Measurements from ENCODE around the gene UNC13B.

Gene UNC13B

DNA sequence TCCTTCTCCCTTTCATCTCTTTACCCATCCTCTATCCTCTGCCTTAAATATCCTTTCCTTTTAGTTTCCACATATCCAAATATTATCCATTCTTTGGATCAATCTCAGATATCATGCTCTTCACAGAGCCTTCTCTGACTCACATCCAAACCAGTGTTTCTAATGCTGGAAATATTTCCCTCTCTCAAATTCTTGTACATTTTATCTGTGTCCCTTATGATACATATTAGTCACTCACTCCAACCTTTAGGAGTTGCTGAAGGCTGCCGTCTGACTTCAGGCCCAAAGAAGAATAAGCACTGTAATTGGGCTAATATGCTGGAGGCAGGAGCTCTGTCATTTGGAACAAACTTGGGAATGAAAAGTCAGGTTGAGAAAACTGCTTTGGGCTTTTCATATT lies 171.7 kb downstream of the UNC13B start:
- DNase-seq (ENCODE audit: low read depth in 2 of 2): no peak

DNA sequence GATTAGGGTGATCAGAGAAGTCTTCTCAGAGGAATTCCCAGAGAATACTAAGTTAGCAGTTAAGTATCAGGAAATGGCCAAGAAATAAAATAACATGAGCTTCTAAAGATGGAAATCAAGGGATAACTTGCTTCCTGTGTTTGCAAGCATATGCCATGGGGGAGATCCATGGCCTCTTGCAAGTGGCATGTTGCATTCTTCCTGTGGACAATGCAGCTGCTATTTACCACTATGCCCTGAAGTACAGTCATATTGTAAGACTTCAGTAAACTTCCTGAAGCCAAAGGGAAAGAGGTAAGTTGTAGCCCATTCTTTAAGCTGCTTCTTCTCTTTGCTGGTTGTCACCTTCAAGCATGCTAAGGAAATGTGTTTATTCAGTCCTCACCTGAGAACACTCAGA lies 173.4 kb downstream of the UNC13B start:
- no peak for DNase-seq (ENCODE audit: low read depth in 2 of 2)

GRCh38 chr9:35338086-35338485 lies 176.3 kb downstream of the UNC13B start:
- no peak for DNase-seq (ENCODE audit: low read depth in 2 of 2)

DNA sequence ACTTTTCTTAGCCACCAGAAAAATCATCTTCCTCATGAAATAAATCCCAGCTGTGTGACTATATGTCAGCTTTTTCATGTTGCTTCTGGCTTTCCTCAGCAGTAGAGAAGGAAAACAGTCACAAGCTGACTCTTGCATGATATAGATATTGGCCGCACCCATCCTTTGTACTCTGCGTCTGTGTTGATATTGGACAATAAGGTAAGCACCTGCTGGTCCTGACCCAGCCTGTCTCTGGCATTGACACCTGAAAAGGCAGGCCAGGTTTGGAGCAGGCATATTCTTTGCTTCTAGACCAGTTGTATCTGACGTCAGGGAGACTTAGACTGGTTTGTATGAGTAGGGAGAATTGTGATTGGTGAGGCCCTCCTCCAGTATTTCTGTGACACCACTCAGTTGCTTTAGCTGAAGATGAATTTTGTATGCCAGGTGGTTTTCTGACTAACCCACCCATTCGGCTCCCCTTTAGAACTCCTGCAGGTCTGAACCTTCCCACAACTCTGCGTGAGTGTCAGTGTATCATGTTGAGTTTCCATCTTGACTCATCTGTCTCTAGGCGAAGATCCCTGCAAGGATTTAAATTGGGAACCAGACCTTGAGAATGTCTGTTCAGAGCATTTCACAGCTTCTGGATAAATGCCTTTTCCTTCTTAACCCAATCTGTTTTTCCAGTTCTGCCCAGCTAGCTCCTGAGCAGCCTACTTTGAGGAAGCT lies 176.9 kb downstream of the UNC13B start:
- DNase-seq (ENCODE audit: low read depth in 2 of 2): no peak

GRCh38 chr9:35340046-35340445 lies 178.2 kb downstream of the UNC13B start:
- no peak for DNase-seq (ENCODE audit: low read depth in 2 of 2)

- DNase-seq (ENCODE audit: low read depth in 2 of 2): no peak
These were observed 179.2 kb downstream of the UNC13B start for GRCh38 chr9:35341021-35341420.

DNA sequence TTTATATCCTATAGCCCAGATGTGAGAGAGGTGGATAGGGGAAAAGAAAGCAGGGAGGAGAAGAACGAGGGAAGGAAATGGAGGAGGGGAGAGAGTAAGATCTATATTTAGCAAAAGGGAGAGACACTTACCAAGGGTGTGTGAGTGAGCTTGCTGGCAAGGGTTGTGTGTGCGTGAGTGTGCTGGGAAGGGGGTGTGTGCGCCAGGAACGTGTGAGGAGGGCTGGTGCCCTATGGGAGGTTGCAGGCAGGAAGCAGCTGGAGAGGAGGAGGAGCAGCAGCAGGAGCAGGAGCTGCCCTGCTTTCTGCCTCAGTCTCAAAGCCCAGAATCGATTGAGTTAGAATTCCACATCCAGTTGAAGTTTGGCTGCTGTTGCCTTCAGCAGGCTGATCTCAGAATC lies 179.8 kb downstream of the UNC13B start:
- DNase-seq (ENCODE audit: low read depth in 2 of 2): no peak

- no peak for DNase-seq (ENCODE audit: low read depth in 2 of 2)
These were observed 180.6 kb downstream of the UNC13B start for GRCh38 chr9:35342221-35342958.

- DNase-seq (ENCODE audit: low read depth in 2 of 2): no peak
These were observed 186.3 kb downstream of the UNC13B start for GRCh38 chr9:35348109-35348508.

GRCh38 chr9:35349287-35349990 lies 187.6 kb downstream of the UNC13B start:
- DNase-seq (ENCODE audit: low read depth in 2 of 2): no peak

GRCh38 chr9:35350212-35350611 lies 188.4 kb downstream of the UNC13B start:
- DNase-seq (ENCODE audit: low read depth in 2 of 2): no peak

GRCh38 chr9:35350827-35351549 lies 189.2 kb downstream of the UNC13B start:
- no peak for DNase-seq (ENCODE audit: low read depth in 2 of 2)

DNA sequence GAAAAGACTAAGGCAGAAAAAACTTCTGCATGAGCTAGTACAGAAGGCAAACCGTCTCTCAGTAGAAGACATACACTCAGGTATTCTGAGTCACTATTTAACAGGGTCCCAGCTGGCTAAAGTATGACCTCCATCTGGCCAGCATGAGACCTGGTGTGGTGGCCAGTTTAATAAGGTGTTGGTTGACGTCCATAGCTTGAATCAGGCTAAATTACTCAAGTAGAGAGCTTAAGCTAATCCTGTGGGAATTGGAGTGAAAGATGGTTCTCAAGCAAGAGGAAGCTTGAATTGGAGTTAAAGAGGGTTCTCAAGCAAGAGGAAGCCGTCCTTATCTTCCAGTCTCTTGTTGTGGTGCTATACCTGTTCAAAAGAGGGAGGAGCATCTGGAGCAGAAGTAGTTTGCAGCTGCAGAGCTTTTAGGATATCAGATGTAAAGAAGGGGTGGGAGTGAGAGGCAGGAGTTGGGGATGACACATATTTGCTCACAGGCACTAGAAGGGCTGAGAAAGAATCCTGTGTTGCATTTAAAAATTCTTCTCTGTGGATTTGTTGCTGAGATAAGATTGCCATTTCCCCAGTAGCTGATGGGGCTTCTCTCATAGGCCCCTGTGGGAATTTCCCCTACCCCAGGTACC lies 192.0 kb downstream of the UNC13B start:
- no peak for DNase-seq (ENCODE audit: low read depth in 2 of 2)

DNA sequence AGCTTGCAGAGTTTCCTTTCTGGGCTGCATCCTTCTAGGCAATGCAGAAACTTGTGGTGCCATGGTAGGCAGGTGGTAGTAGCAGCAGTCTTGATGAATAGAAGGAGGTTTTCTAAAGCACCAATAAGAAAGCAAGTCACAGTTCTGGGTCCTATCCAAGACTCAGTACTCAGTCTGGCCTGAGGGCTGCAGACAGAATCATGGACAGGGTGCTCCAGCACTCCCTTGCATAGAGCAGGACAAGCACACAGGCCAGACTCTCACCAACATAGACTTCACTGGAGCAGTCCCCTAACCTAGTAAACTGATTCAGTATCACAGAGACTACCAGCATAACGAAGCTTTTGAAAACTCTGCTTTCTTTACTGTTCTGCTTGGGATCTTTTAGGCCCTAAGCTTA lies 194.1 kb downstream of the UNC13B start:
- DNase-seq (ENCODE audit: low read depth in 2 of 2): no peak

- no peak for DNase-seq (ENCODE audit: low read depth in 2 of 2)
These were observed 195.3 kb downstream of the UNC13B start for GRCh38 chr9:35357116-35357515.

GRCh38 chr9:35357826-35358225 lies 196.0 kb downstream of the UNC13B start:
- DNase-seq (ENCODE audit: low read depth in 2 of 2): no peak

DNA sequence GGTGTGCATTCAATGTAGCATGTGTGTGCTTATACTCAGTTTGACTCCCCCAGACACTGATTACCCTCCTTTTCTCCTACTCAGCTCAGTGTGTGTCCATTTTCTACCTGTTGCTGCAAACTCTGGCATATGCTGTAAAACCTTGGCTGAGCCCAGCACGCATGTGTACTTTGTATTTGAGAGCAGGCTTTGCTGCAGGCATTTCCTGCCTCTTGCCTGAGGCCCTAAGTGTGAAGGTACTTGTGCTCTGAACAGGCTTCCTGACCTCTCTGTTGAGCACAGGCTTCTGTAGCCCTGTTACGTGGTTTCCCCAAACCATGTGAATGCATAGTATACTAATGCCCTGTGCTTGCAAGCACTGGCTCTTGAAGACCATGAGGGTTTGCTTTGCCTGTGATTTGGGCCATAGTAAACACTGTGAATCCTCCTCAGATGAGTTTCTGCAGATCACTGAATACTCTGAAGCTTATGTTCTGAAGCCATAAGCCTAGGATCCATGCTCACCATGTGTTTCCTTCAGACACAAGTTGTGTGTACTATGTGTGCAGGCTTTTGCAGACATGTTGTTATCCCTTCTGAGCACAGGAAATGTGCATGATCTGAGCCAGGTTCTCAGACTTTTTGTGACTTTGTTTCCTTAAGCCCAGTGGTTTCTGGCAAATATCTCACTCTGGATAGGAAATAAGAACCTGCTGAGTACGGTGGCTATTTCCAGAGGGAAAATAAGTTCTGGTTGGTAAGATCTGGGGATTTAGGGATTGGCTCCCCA lies 203.2 kb downstream of the UNC13B start:
- no peak for DNase-seq (ENCODE audit: low read depth in 2 of 2)

DNA sequence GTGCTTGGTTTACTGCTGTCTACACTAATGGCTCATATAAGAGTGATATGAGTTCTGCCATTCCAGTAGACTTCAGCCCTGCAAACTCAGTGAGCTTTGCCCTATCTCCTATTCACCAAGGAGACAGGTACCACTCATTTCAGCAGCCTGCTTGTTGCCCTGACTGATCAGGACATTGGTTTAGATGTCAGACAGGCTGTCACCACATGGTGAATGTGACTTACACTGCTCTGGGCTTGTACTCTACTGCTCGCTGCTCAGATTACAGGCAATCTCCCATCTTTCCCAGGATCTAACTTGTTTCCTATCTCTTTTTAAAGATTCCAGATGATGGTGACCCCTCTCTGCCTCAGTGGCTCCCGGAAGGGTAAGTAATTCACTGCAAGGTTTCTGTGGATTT lies 204.8 kb downstream of the UNC13B start:
- DNase-seq (ENCODE audit: low read depth in 2 of 2): no peak

DNA sequence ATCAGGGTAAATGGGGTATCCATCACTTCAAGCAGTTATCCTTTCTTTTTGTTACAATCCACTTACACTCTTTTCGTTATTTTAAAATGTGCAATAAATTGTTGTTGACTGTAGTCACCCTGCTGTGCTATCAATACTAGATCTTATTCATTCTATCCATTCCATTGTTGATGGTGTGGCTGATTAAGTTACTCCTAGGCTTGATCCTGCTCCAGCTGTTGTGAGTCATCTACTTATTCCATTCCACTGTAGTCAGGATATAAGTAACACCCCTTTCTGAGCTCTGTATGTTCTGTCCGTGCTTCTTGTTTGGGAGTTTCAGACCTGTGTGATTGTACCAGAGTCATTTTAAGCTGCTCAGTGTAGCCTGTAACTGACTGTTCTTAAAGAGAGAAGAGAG lies 205.6 kb downstream of the UNC13B start:
- no peak for DNase-seq (ENCODE audit: low read depth in 2 of 2)

GRCh38 chr9:35370241-35370640 lies 208.4 kb downstream of the UNC13B start:
- DNase-seq (ENCODE audit: low read depth in 2 of 2): no peak

DNA sequence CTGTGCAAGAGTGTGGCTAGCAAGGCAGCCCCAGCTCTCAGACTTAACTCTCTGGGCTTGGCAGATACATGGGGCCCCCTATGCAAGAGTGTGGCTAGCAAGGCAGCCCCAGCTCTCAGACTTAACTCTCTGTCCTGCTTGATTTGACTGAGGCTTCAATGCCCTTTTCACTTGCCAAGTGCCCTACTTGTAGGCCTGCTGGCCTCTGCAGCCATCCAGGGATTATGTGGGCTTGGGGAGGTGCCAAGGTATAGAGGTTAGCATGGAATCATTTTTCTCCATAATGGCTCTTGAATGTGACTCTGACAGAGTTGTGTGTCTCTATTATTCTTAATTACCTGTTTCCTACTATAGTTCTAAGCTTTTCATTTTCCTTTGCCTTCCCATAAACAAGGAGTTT lies 212.6 kb downstream of the UNC13B start:
- DNase-seq (ENCODE audit: low read depth in 2 of 2): no peak

All from stimulated activated CD4-positive, alpha-beta T cell treated with anti-CD3 and anti-CD28 coated beads, Interleukin-1b, Interleukin-23, amount 100 ng/mL, for 4 hours (primary cell).